UCSD-AML1 (cell line): ENCODE measurements around the gene PRIM2.
"Not testable (repeated sequence)": the region's sequence is repeated elsewhere in the genome, so short reads cannot be mapped to it uniquely, and the experiment has no call there.

Source experiments
- DNase-seq: peaks from one replicate; lab custom pipeline; 2025; ENCODE audit not compliant: unreplicated experiment; lab: John Stamatoyannopoulos, UW

Gene PRIM2

DNA sequence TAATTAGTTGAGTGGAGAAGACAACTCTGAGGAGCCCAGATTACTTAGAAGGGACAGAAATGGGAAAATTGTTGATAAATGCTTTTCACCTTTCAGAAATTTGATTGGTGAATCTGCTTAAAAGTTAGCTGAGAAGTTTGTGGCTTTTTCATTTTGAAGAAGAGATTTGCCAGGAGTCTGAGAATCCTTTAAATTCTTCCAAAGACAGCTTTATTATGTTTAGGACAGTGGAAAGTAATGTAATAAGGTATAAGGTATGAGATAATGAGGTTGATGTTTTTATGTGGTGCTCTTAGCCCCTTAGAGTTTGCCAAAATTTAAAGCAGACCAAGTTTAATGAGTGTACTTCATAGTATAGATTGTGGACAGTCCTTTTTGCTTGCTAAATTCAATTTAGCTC, 42.3 kb downstream of the PRIM2 start:
- not testable (repeated sequence) for DNase-seq

DNA sequence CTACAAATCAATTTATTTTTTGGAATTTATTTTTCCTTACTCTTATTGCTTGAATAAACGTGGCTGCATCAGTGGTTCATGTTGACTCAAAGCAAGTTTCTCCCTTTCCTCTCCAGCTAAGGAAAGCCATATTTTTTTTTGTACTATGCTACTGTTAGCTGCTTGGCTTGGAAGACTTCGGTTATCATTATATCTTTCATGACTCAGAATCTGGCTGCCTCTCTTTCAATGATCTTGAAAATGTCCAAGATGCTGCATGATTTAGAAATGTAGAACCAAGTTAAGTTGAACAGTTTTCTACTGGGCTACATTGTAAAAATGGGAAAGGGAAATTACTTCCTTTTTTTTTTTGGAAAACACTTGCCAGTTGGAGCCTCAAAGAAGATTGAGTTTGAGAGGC, 44.9 kb downstream of the PRIM2 start:
- not testable (repeated sequence) for DNase-seq

DNA sequence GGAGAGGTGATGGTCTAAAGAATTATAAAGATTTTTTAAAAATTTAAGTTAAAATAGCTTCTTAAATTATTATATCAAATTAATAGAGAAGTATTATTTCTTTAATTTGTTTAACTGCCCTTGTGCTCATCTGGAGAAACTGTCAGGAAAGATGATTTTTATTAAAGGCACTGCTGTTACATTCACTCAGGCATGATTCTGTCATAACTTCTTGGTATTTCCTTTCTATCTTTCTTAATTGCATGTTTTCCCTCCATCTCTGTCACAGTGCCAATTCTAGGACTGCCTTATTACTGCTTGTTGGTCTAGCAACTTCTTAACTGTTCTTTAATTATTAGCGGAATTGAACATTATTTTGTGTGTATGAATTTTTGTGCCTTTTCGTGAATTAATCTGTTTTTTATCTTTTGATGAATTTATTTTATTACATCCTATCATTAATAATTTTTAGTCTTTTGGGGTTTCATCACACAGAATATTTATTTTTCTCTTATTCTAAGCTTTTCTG, 47.7 kb downstream of the PRIM2 start:
- not testable (repeated sequence) for DNase-seq

DNA sequence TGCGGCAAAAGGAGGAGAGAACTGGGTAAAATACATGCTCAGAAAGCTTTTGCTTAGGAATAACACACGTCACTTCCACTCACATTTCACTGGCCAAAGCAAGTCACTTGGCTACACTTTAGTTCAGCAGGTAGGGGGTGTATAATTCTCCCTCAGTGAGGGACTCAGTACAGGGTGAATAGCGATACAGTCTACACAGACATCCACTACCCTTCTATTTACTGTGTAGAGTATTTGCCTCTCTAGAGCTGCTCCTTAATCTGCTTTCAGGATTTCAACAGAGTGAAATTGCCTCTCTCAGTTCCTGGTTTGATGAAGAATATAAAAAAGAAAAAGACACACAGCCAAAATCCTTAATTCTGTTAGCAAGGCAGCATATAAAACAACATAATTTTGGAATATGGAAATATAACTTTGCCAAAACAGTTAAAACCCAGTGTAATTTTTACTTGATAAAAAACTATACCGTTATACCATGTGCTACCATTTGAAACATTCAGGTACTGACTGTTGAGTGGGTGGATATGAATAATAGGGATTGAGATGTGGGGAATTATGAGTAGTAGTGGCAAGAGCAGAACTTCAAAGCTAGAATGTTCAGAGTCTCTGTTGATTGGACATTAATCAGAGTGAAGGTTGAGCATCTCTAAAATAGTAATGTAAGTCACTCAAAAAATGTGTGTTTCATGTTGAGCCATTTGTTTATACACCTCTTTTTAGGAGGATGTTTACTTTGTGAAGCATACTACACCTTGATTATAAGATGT, 51.7 kb downstream of the PRIM2 start:
- not testable (repeated sequence) for DNase-seq

DNA sequence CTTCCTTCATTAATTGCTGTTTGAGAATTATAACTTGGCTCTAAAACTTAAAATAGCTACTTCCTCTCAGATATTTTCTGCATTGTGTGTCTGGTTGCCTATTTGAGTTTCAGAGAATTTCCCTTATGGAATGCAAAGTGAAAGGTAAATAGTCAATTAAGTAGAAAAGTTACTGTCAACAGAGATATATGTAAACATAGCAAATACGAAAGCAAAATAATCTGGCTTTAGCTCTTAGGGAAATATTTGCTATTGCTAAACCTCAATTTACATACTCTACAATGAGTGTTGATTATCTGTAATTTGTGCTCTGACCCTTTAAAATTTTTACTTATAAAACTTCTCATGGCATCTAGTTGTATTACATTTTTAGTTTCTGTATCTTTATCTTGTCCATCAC, 54.3 kb downstream of the PRIM2 start:
- DNase-seq, result not testable (repeated sequence)

DNA sequence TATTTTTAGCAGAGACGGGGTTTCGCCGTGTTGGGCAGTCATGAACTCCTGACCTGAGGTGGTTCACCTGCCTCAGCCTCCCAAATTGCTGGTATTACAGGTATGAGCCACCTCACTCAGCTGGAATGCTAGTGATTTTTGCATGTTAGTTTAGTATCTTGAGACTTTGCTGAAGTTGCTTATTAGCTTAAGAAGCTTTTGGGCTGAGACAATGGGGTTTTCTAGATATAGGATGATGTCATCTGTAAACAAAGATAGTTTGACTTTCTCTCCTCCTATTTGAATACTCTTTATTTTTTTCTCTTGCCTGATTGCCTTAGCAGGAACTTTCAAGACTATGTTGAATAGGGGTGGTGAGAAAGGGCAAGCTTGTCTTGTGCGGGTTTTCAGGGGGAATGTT, 57.3 kb downstream of the PRIM2 start:
- DNase-seq, result not testable (repeated sequence)

DNA sequence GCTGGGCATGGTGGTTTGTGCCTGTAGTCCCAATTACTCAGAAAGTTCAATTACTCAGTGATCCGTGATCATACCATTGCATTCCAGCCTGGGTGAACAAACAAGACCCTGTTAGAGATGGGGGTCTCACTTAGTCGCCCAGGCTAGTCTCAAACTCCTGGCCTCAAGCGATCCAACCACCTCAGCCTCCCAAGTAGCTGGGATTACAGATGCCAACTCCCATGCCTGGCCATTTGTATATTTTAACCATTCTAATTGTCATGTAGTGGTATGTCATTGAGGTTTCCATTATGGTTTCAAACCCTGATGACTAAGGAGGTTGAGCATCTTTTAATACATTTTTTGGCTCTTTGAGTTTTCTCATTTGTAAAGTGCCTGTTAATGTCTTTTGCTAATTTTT, 58.7 kb downstream of the PRIM2 start:
- not testable (repeated sequence) for DNase-seq

DNA sequence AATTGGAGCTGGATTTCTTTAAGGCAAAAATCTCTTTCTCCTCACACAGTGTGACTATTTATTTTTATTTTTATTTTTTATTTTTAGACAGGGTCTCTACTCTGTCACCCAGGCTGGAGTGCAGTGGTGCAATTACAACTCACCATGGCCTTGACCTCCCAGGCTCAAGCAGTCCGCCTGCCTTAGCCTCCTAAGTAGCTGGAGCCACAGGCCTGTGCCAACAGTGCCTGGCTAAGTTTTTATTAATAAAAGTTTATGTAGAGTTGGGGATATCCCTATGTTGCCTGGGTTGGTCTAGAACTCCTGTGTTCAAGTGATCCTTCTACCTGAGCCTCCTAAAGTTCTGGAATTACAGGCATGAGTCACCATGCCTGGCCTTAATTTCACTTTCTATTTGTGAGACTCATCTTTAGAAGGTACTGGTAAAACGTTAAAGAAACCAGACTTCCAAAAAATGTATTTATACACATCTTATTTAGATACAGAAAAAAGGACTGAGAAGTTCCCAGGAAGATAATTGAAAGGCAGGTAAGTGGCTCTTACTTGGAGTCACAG, 71.7 kb downstream of the PRIM2 start:
- not testable (repeated sequence) for DNase-seq

DNA sequence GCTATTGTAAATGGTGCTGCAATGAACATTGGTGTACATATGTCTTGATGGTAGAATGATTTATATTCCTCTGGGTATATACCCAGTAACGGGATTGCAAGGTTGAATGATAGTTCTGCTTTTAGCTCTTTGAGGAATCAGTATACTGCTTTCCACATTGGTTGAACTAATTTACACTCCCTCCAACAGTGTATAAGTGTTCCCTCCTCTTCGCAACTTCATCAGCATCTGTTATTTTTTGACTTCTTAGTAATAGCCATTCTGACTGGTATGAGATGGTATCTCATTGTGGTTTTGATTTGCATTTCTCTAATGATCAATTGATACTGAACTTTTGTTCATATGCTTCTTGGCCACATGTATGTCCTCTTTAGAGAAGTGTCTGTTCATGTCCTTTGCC, 73.4 kb downstream of the PRIM2 start:
- not testable (repeated sequence) for DNase-seq

DNA sequence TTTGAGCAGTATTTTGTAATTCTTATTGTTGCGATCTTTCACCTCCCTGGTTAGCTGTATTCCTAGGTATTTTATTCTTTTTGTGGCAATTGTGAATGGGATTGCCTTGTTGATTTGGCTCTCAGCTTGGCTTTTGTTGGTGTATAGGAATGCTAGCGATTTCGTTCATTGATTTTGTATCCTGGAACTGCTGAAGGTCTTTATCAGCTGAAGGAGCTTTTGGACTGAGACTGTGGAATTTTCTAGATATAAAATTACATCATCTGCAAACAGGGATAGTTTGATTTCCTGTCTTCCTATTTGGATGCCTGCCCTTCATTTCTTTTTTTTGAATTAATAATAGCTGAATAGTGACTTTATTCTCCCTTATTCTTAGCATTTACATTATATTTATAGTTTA, 74.6 kb downstream of the PRIM2 start:
- not testable (repeated sequence) for DNase-seq

DNA sequence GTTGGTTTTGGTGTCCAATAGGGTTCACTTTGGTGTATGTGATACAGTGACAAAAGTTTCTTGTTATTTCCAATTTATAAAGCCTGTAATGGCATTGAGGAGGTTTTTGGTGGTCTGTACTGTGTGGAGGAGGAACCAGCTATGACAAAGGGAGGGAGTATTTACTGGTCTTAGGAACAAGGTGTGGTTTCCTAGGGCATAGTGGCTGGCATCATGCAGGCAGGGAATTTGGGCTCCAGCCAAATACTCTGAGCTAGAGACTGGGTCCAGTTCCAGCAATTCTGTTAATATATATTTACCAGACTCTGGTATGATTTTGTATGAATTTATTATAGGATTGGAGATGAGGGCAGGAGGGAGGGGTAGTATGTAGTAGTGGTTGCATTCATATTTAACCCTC, 101.9 kb downstream of the PRIM2 start:
- DNase-seq, result not testable (repeated sequence)

DNA sequence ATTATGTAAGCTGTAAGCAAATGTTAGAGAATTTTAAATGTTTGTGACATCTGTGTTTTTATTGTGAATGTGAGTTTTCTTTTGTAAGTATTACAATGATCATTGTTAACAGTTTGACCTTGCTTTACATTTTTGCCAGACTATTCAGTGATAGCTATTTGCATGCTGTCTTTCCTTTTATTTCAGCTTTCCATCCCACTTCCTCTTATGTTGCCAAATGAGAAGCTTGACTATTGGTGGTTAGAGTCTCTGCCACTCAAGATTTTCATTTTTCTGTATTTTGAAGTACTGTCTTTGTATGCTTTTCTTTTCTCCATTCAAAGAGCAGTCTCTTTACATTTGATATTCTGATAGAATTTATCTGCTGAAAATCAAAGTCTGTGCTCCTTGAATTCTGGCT, 104.1 kb downstream of the PRIM2 start:
- DNase-seq, result no peak

DNA sequence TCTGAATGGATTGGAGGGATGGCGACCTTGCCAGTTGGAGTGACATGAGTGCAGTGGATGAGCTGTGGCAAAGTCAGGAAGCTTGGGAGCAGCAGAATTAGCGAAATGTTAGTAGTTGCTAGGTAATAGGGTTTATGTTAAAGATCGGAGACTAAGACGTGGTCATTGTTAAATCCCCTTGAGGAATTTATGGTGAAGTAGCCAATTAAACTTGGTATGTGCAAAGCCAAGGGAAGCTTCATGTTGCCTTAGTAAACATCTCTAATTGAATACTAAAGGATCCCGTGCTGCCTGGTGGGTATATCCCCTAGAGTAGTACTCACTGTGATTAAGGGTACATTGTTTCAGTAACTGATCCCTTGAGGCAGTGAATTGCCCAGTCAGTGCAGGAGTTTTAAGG, 106.0 kb downstream of the PRIM2 start:
- no peak for DNase-seq

DNA sequence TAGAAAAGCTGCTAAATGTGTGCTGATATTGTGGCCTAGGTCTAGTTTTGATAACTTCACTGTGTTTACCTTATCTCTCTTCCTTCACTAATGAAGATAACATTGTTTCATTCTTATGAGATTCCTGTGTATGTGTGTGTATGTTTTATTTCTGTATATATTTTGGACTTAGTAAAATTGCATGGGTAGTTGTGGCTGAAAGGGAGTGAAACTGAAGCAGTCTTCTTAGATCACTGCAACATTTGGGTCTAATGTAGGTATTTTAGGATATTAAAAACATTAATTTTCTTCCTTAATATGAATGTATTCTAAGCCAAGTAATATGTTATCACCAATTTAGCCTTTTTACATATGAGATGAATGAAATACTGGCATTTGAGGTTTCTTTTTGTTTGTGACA, 114.3 kb downstream of the PRIM2 start:
- not testable (repeated sequence) for DNase-seq

DNA sequence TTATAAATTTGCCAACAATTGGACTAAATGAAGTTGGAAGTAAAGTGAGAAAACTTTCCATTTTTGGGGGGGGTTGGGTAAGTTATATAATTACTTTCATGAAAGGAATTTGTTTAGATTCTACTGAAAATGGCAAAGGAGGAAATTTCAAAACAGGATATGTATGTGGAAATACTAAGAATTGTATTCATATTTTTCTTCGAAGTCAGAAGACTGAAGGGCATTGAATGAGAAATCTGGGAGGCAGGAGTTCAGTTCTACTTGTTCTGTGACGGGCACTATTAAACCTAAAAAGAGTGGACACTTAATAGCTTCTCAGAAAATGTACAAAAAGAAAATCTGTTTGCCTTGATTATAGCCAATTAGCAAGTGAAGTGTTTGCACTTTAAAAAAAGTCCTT, 114.7 kb downstream of the PRIM2 start:
- DNase-seq, result no peak

DNA sequence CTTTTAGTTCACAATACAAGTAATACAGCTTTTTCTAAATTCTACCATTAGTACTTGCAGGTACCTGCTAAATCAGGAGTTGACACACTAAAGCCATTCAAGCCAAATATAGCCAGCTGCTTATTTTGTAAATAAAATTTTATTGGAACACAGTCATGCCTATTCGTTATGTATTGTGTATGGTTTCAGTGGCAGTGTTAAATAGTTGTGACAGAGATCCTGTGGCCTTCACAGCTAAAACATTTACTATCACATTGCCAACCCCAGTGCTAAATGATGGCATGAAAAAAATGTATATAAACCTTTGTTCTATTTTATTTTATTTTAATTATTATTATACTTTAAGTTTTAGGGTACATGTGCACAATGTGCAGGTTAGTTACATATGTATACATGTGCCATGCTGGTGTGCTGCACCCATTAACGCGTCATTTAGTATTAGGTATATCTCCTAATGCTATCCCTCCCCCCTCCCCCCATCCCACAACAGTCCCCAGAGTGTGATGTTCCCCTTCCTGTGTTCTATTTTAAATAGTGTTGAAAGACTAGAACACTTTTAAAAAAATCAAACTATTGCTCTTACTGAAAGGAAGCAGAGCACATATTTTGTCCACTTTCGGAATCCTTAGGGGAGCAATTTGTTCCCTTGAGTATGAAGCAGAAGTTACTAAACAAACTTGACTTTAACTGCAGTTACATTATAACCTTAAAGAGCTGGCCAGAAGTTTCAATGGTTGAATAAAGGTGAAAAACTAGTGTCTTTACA, 115.7 kb downstream of the PRIM2 start:
- DNase-seq, result no peak

DNA sequence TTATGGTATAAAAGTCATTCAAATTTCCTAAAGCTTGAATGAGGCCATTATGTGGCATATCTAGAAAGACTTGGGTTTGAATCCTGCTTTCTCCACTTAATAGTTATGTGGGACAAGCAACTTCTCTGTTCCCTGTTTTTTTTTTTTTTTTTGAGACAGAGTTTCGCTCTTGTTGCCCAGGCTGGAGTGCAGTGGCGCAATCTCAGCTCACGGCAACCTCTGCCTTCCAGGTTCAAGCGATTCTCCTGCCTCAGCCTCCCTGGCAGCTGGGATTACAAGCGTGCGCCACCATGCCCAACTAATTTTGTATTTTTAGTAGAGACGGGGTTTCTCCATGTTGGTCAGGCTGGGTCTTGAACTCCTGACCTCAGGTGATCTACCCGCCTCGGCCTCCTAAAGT, 116.4 kb downstream of the PRIM2 start:
- not testable (repeated sequence) for DNase-seq

DNA sequence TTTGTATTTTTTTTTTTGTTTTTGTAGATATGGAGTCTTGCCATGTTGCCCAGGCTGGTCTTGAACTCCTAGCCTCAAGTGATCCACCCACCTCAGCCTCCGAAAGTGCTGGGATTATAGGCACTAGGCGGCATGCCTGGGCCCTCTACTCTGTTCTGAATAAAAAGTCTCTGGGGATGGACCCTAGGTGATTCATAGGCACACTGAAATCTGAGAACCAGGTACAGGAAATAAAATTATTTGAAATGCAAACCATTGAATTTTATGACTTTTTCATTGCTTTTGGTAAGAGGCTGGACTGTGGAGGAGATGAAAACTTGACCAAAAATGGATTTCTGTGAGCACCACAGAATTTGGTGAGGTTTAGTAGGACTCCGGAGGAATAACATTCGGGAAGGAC, 117.5 kb downstream of the PRIM2 start:
- no peak for DNase-seq

DNA sequence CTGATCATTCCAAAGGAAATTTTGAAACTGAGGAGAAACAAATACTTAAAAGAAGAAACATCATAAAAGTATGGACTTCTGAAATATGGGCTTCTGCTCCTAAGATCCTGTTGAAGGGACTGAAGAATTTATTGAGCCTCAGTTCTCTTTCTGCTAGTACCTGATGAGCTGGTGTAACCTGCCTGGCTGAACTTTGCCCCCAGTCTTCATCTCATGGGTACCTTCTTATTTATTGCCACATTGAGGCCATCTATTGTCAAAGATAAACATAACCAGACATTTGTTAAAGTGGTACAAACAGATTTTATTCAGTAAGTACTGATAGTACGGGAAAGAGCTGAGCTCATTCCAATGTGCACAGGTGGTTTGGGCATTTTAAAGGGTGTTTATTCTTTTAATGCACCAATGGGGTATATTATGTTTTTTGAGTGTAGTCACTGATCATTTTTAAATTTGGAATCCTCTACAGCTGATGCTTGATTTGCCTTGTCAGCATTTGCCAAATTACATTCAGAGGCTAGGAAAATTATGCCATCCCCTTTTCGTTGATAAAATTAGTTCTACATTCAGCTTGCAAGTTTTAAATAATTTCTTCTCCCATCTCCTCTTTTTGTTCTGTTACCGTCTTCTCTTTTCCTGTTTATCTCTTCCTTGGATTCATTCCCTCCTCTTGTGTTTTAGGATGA, 118.2 kb downstream of the PRIM2 start:
- DNase-seq, result no peak

DNA sequence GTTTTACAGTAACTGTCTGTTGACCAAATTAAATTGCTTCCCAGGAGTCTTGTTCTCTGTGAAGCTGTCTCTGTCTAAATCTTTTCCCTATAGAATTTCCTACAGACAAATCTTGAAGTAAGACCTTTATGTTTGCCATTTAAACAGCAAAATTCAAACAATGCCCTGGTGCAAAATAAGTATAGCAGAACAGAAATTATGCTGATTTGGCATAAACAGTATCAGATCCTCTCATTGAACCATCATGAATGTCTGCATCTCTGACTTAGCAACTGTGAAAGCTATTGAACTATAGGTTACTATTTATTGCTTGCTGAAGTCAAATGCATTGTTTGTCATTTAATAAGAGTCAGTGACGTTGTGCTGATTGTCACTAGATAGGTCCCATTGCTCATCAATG, 123.3 kb downstream of the PRIM2 start:
- DNase-seq, result not testable (repeated sequence)

DNA sequence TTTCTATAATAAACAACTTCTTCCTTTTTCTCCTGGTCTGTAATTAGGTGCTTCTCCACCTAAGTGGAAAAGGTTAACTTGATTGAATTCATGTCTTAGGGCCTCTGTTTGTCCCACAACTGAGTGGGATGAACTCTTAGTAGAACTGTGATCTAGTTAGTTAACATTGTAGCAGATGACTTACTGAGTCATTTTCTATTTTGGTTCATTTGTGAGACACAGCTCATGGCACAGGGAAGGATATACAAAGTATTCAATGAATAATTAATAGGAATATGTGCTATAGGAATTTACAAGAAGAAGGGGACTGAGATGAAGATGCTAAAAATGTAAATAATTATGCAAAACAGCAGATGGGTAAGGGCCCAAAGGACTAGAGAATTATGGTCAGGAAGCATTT, 124.7 kb downstream of the PRIM2 start:
- not testable (repeated sequence) for DNase-seq
